A549 (cell line): ENCODE data around the gene CD46. TPM values are rescaled to one million over a fixed set of nuclear protein-coding genes. Genes with fewer than 3 reads are reported as not detected.

Source experiments
- ATAC-seq, 2 experiments: fragments of 200-7000 bp in 1 of 2; fragments of >200 bp in 1 of 2; cut with Nextera tagmentation in 1 of 2; cut with Tn5 transposase in 1 of 2; 3 replicates each; pipeline versions ENCODE4 v1.8.0 to v1.9.1; 2018 to 2020; ENCODE audit warnings: mild to moderate bottlenecking in 1 of 2, moderate library complexity in 1 of 2
- CTCF ChIA-PET: fragments of 300-600 bp; sonication (Branson Sonifier 250); formaldehyde crosslinking; extraction: SDS; loops from one replicate; lab custom pipeline; 2021; ENCODE audit warnings: antibody characterized with exemption, inconsistent platforms; lab: Yijun Ruan, JAX
- POLR2A ChIA-PET: fragments of 350-600 bp; formaldehyde crosslinking; extraction: SDS; loops from one replicate; lab custom pipeline; 2021; ENCODE audit warnings: antibody characterized with exemption, inconsistent platforms; lab: Yijun Ruan, JAX
- DNase-seq, 2 experiments: peaks; one replicate each; pipeline versions ENCODE4 v3.0.0 to v3.0.0-alpha.2; 2011 to 2016; ENCODE audit warnings: low read depth in 1 of 2, low spot score in 1 of 2
- FAIRE-seq: peaks from 2 replicates; lab custom pipeline; 2011; peaks lifted over from hg19 to GRCh38; lab: Jason Lieb, UNC
- H3K27ac ChIP-seq, 2 experiments: fragments of >200 bp; sonication (Bioruptor Twin); formaldehyde crosslinking; 3 replicates each; pipeline ENCODE4 v1.5.1; 2016 to 2017
- H3K4me1 ChIP-seq: fragments of >200 bp; sonication (Bioruptor Twin); formaldehyde crosslinking; 3 replicates; pipeline ENCODE4 v1.6.1; 2016
- H3K4me2 ChIP-seq: fragments of >200 bp; sonication (Bioruptor Twin); formaldehyde crosslinking; 3 replicates; pipeline ENCODE4 v1.6.1; 2016
- H3K4me3 ChIP-seq: fragments of >200 bp; sonication (Bioruptor Twin); formaldehyde crosslinking; 3 replicates; pipeline ENCODE4 v1.5.1; 2016
- H3K9me3 ChIP-seq: fragments of >200 bp; sonication (Bioruptor Twin); formaldehyde crosslinking; 3 replicates; pipeline ENCODE4 v1.6.1; 2016
- BCL3 ChIP-seq: fragments of >200 bp; sonication (Bioruptor Twin); formaldehyde crosslinking; IDR thresholded peaks from 3 replicates; pipeline ENCODE4 v1.6.1; 2016
- BHLHE40 ChIP-seq: IDR thresholded peaks from 2 replicates; pipeline ENCODE4 v1.6.1; 2012; ENCODE audit warnings: low read depth, low read length, inconsistent platforms
- CBX8 ChIP-seq: fragments of 200-600 bp; sonication (generic); IDR thresholded peaks from 2 replicates; pipeline ENCODE4 v1.6.1; 2016
- CTCF ChIP-seq: fragments of >200 bp; sonication (Bioruptor Twin); formaldehyde crosslinking; IDR thresholded peaks from 3 replicates; pipeline ENCODE4 v1.5.1; 2016
- FOSL2 ChIP-seq, 2 experiments: fragments of 450-650 bp in 1 of 2; fragments of >200 bp in 1 of 2; sonication (Bioruptor Twin) in 1 of 2; formaldehyde crosslinking; IDR thresholded peaks; 2 replicates each; pipeline versions ENCODE4 v1.5.0 to v1.6.1; 2016 to 2020; ENCODE audit warnings: mild to moderate bottlenecking in 1 of 2, moderate library complexity in 1 of 2
- GATA3 ChIP-seq: IDR thresholded peaks from 2 replicates; pipeline ENCODE4 v1.6.1; 2012; ENCODE audit warnings: borderline replicate concordance
- HDAC2 ChIP-seq: fragments of 200-600 bp; sonication (generic); IDR thresholded peaks from 2 replicates; pipeline ENCODE4 v1.6.1; 2016
- HOXA7 ChIP-seq: fragments of 250-450 bp; sonication (Bioruptor Pico); IDR thresholded peaks from 2 replicates; pipeline ENCODE4 v1.5.0; 2020; ENCODE audit warnings: mild to moderate bottlenecking, moderate library complexity
- HOXB5 ChIP-seq: fragments of 250-450 bp; sonication (Bioruptor Pico); IDR thresholded peaks from 2 replicates; pipeline ENCODE4 v1.5.0; 2020; ENCODE audit warnings: mild to moderate bottlenecking, moderate library complexity
- JUNB ChIP-seq: fragments of >200 bp; sonication (Bioruptor Twin); formaldehyde crosslinking; IDR thresholded peaks from 2 replicates; pipeline ENCODE4 v1.6.1; 2016
- KDM5A ChIP-seq: fragments of 200-600 bp; sonication (generic); IDR thresholded peaks from 2 replicates; pipeline ENCODE4 v1.6.1; 2016; ENCODE audit warnings: antibody characterized with exemption, mild to moderate bottlenecking
- MYC ChIP-seq: IDR thresholded peaks from 2 replicates; pipeline ENCODE4 v1.6.1; 2012; ENCODE audit warnings: mild to moderate bottlenecking, inconsistent platforms, low read length, improper control_type of control experiment, borderline replicate concordance
- PBX3 ChIP-seq: IDR thresholded peaks from 2 replicates; pipeline ENCODE4 v1.6.1; 2012
- PHF8 ChIP-seq: fragments of 200-600 bp; sonication (generic); IDR thresholded peaks from 2 replicates; pipeline ENCODE4 v1.6.1; 2016; ENCODE audit warnings: low read depth, mild to moderate bottlenecking, antibody characterized with exemption, moderate library complexity, borderline replicate concordance
- POLR2A ChIP-seq: IDR thresholded peaks from 2 replicates; pipeline ENCODE4 v1.6.1; 2012; ENCODE audit warnings: mild to moderate bottlenecking, low read length
- POLR2AphosphoS2 ChIP-seq: conservative IDR thresholded peaks from 2 replicates; pipeline ENCODE4 v1.6.1; 2012; ENCODE audit warnings: low read length, improper control_type of control experiment, inconsistent platforms
- RAD21 ChIP-seq, 2 experiments: fragments of >200 bp in 1 of 2; sonication (Bioruptor Twin) in 1 of 2; formaldehyde crosslinking in 1 of 2; IDR thresholded peaks in 1 of 2; conservative IDR thresholded peaks in 1 of 2; 2 replicates in 1 of 2; 3 replicates in 1 of 2; pipeline ENCODE4 v1.6.1; 2012 to 2018; ENCODE audit warnings: inconsistent platforms in 1 of 2
- RARB ChIP-seq: fragments of 250-450 bp; sonication (Bioruptor Pico); IDR thresholded peaks from 2 replicates; pipeline ENCODE4 v1.8.0; 2021; ENCODE audit warnings: mild to moderate bottlenecking, moderate library complexity
- RCOR1 ChIP-seq: fragments of 150-350 bp; IDR thresholded peaks from 2 replicates; pipeline ENCODE4 v1.6.1; 2014; ENCODE audit warnings: antibody characterized with exemption, low read length, low read depth
- SMC3 ChIP-seq: fragments of >200 bp; sonication (Bioruptor Twin); formaldehyde crosslinking; IDR thresholded peaks from 3 replicates; pipeline ENCODE4 v1.6.1; 2018; ENCODE audit warnings: inconsistent platforms
- USF2 ChIP-seq: fragments of 450-650 bp; IDR thresholded peaks from 2 replicates; pipeline ENCODE4 v1.6.1; 2014; ENCODE audit warnings: antibody characterized with exemption
- WGBS: methylation state at CpG from one replicate; pipeline ENCODE4 v1.1.6; 2017; ENCODE audit errors: missing lambda C conversion rate; 5-methylcytosine and 5-hydroxymethylcytosine counted together
- polyA plus RNA-seq, 4 experiments: library from polyadenylated mRNA; depleted of rRNA in 3 of 4; stranded (reverse); fragments of >200 nt; fragmentation: RNase III in 1 of 4; extraction: RNeasy Plus Mini Kit Qiagen cat#74134 plus additional on column Dnase treatment in 1 of 4; gene quantifications; 2 replicates in 3 of 4; 3 replicates in 1 of 4; pipeline ENCODE4 v1.2.3, GENCODE V29; 2011 to 2017

CD46 gene
- polyA plus RNA-seq, 2 of the 4 experiments (the other 2 are of a cell fraction): 142 to 239 TPM

- H3K27ac ChIP-seq: no peak overlapping the region
- H3K4me2 ChIP-seq: no peak overlapping the region
- DNase-seq: no peak
- no peak for TF ChIP-seq POLR2AphosphoS2
- TF ChIP-seq RCOR1: no peak
- no peak for TF ChIP-seq RAD21 (conservative IDR thresholded peaks at IDR 0.05 in 1 of 2, IDR thresholded peaks at IDR 0.05 in 1 of 2)
- TF ChIP-seq HOXB5: no peak
- no peak for TF ChIP-seq BHLHE40
- no peak for TF ChIP-seq KDM5A
- TF ChIP-seq FOSL2 (IDR thresholded peaks at IDR 0.05): no peak
- TF ChIP-seq FOSL2 (CRISPR knock-in tag; IDR thresholded peaks at IDR 0.05): no peak
- no peak for TF ChIP-seq PHF8
- TF ChIP-seq GATA3: no peak
- TF ChIP-seq MYC: no peak
- TF ChIP-seq HDAC2: no peak
- TF ChIP-seq HOXA7 (CRISPR knock-in tag): no peak
- TF ChIP-seq CBX8: no peak
- no peak for TF ChIP-seq JUNB
- no peak for TF ChIP-seq PBX3
- TF ChIP-seq POLR2A: no peak
- ChIA-PET CTCF (interaction anchor here (1.0 to 2.7 kb wide), 13 partner anchors 9 to 153 kb away, joined by 3 to 32 read pairs (median 4); no protein-coding TSS in a partner anchor), POLR2A (interaction anchor here (0.8 to 1.1 kb wide), 2 partner anchors 11 to 12 kb away, joined by 3 to 9 read pairs; no protein-coding TSS in a partner anchor)
- no peak overlapping the region for H3K4me3 ChIP-seq
- no peak for ATAC-seq
- no peak for FAIRE-seq
- WGBS: 91% methylated on average over 8 of the region's 8 CpGs
- H3K9me3 ChIP-seq: no peaks in the 10 kb centered on the region
- peaks cover 26% of the 10 kb centered on the region for H3K4me1 ChIP-seq
Measured at GRCh38 chr1:207811319-207811718, 59.5 kb downstream of the CD46 start.

- POLR2A ChIA-PET: interaction anchor here (0.8 kb wide), 1 partner anchor 10 kb away, joined by 3 read pairs; no protein-coding TSS in a partner anchor
- ATAC-seq (peak; percentile 72 to 90), FAIRE-seq (no peak), DNase-seq (peak; percentile 60 to 73)
- CTCF ChIA-PET: interaction anchor here (0.7 to 2.7 kb wide), 16 partner anchors 8 to 152 kb away, joined by 3 to 32 read pairs (median 3); no protein-coding TSS in a partner anchor
- no peak for TF ChIP-seq RARB (CRISPR knock-in tag)
- peak in 1 of 2 experiments; percentile 46; a peak in 3 of 5 replicates for TF ChIP-seq RAD21 (conservative IDR thresholded peaks at IDR 0.05 in 1 of 2, IDR thresholded peaks at IDR 0.05 in 1 of 2)
- peak; percentile 38 for TF ChIP-seq CTCF
- TF ChIP-seq BCL3: no peak
- peak; percentile 32; the same call in 1 of the 3 replicates for TF ChIP-seq SMC3
- peak; percentile 51 for TF ChIP-seq USF2
- H3K4me1 ChIP-seq: peaks cover 18% of the 10 kb centered on the region
- no peak overlapping the region for H3K4me2 ChIP-seq
- H3K9me3 ChIP-seq: no peaks in the 10 kb centered on the region
- 83% methylated on average over 16 of the region's 16 CpGs for WGBS
- H3K27ac ChIP-seq: no peak overlapping the region
- H3K4me3 ChIP-seq: no peak overlapping the region
Measured at GRCh38 chr1:207811920-207812720, 60.3 kb downstream of the CD46 start.
